Astrocyte (in vitro differentiated cells and primary cell): ENCODE data around the gene SBF2. TPM values are rescaled to one million over a fixed set of nuclear protein-coding genes. Genes with fewer than 3 reads are reported as not detected.
A peak's percentile ranks its signal among the peaks of the same experiment; 100 is the strongest.

Experiments
- DNase-seq: peaks from one replicate; pipeline ENCODE4 v3.0.0-alpha.2; 2010; ENCODE audit warnings: low read depth
- FAIRE-seq: peaks from 2 replicates; lab custom pipeline; 2011; peaks lifted over from hg19 to GRCh38; lab: Jason Lieb, UNC
- H2AFZ ChIP-seq: 2 replicates; pipeline ENCODE4 v1.6.0; 2012; ENCODE audit warnings: low read depth, low read length, inconsistent platforms
- H3K27ac ChIP-seq: 2 replicates; pipeline ENCODE4 v1.5.1; 2011; ENCODE audit warnings: low read depth, low read length, inconsistent platforms
- H3K27me3 ChIP-seq: 2 replicates; pipeline ENCODE4 v1.6.0; 2011; ENCODE audit warnings: low read length, inconsistent platforms; ENCODE audit not compliant: insufficient read depth
- H3K36me3 ChIP-seq: 2 replicates; pipeline ENCODE4 v1.5.1; 2011; ENCODE audit warnings: low read length, inconsistent platforms; ENCODE audit not compliant: insufficient read depth
- H3K4me1 ChIP-seq: 2 replicates; pipeline ENCODE4 v1.5.1; 2011; ENCODE audit warnings: low read length, inconsistent platforms; ENCODE audit not compliant: insufficient read depth
- H3K4me2 ChIP-seq: 2 replicates; pipeline ENCODE4 v1.6.0; 2012; ENCODE audit warnings: low read length, inconsistent platforms
- H3K4me3 ChIP-seq: 2 replicates; pipeline ENCODE4 v1.5.1; 2011; ENCODE audit warnings: low read depth, mild to moderate bottlenecking, low read length, inconsistent platforms; ENCODE audit not compliant: insufficient read depth
- H3K79me2 ChIP-seq: 2 replicates; pipeline ENCODE4 v1.6.0; 2012; ENCODE audit warnings: mild to moderate bottlenecking, low read length, inconsistent platforms; ENCODE audit not compliant: insufficient read depth
- H3K9ac ChIP-seq: 2 replicates; pipeline ENCODE4 v1.6.0; 2012; ENCODE audit warnings: mild to moderate bottlenecking, low read length, inconsistent platforms
- H3K9me3 ChIP-seq: 2 replicates; pipeline ENCODE4 v1.5.1; 2012; ENCODE audit warnings: low read depth, mild to moderate bottlenecking, low read length, inconsistent platforms; ENCODE audit not compliant: insufficient read depth
- H4K20me1 ChIP-seq: 2 replicates; pipeline ENCODE4 v1.6.0; 2012; ENCODE audit warnings: low read length, inconsistent platforms; ENCODE audit not compliant: insufficient read depth
- H3K27ac Mint-ChIP-seq: one replicate; pipeline ENCODE4 v1.8.0; 2021; ENCODE audit warnings: mild to moderate bottlenecking, mixed read lengths; ENCODE audit not compliant: unreplicated experiment
- H3K27me3 Mint-ChIP-seq: one replicate; pipeline ENCODE4 v1.8.0; 2021; ENCODE audit warnings: low read depth, mixed read lengths; ENCODE audit not compliant: unreplicated experiment
- H3K36me3 Mint-ChIP-seq: one replicate; pipeline ENCODE4 v1.8.0; 2021; ENCODE audit warnings: low read depth, mixed read lengths; ENCODE audit not compliant: unreplicated experiment
- H3K4me1 Mint-ChIP-seq: one replicate; pipeline ENCODE4 v1.8.0; 2021; ENCODE audit warnings: low read depth, mixed read lengths; ENCODE audit not compliant: unreplicated experiment
- H3K4me3 Mint-ChIP-seq: one replicate; pipeline ENCODE4 v1.8.0; 2021; ENCODE audit warnings: mild to moderate bottlenecking, moderate library complexity, mixed read lengths; ENCODE audit not compliant: unreplicated experiment
- H3K9me3 Mint-ChIP-seq: one replicate; pipeline ENCODE4 v1.8.0; 2021; ENCODE audit warnings: mild to moderate bottlenecking, mixed read lengths; ENCODE audit not compliant: unreplicated experiment
- EZH2 ChIP-seq: IDR thresholded peaks from 2 replicates; pipeline ENCODE4 v1.6.1; 2012; ENCODE audit warnings: mild to moderate bottlenecking, low read length, inconsistent platforms; ENCODE audit not compliant: insufficient read depth
- total RNA-seq: library from RNA; stranded (reverse); gene quantifications from 2 replicates; pipeline ENCODE4 v1.2.1, GENCODE V29; 2021
- TF ChIP-seq, protein P1 (sequence below): IDR thresholded peaks from 2 replicates; pipeline ENCODE4 v1.5.1; 2011; ENCODE audit warnings: low read depth, mild to moderate bottlenecking, inconsistent platforms, low read length, moderate library complexity; ENCODE audit not compliant: insufficient read depth

SBF2 gene
- total RNA-seq, 1 donor from 2014 or later = 50.0 TPM

DNA sequence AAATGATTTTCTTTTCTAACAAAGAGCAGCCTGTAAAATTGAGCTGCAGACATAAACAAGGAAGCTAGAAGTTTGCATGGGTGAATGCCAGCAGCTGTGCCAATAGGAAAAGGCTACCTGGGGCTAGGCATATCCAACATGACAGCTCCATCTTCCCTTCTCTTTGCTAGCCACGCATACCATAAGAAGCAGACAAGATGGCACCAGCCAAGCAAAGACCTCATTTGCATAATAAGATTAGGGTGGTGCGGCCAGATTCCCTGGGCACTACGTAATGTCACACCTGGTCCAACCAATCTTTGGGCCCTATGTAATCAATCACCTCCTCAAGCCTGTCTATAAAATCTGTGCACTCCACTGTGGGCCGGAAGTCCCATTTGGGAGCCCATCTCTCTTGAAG is 521.8 kb downstream of the SBF2 start:
- H3K27ac ChIP-seq = no peak overlapping the region
- no peak overlapping the region for H2AFZ ChIP-seq
- Mint-ChIP-seq H3K9me3 (no peaks in the 10 kb centered on the region), H3K36me3 (peaks cover 17% of the 10 kb centered on the region), H3K4me3 (no peak overlapping the region), H3K27ac (no peak overlapping the region), H3K4me1 (peaks cover 8% of the 10 kb centered on the region), H3K27me3 (no peaks in the 10 kb centered on the region)
- H4K20me1 ChIP-seq = no peaks in the 10 kb centered on the region
- H3K9me3 ChIP-seq = no peaks in the 10 kb centered on the region
- no peak overlapping the region for H3K4me3 ChIP-seq
- H3K79me2 ChIP-seq = no peaks in the 10 kb centered on the region
- H3K9ac ChIP-seq = no peak overlapping the region
- DNase-seq (no peak), FAIRE-seq (no peak)
- peaks cover 15% of the 10 kb centered on the region for H3K4me1 ChIP-seq
- no peak for TF ChIP-seq EZH2
- TF ChIP-seq, protein P1, sequence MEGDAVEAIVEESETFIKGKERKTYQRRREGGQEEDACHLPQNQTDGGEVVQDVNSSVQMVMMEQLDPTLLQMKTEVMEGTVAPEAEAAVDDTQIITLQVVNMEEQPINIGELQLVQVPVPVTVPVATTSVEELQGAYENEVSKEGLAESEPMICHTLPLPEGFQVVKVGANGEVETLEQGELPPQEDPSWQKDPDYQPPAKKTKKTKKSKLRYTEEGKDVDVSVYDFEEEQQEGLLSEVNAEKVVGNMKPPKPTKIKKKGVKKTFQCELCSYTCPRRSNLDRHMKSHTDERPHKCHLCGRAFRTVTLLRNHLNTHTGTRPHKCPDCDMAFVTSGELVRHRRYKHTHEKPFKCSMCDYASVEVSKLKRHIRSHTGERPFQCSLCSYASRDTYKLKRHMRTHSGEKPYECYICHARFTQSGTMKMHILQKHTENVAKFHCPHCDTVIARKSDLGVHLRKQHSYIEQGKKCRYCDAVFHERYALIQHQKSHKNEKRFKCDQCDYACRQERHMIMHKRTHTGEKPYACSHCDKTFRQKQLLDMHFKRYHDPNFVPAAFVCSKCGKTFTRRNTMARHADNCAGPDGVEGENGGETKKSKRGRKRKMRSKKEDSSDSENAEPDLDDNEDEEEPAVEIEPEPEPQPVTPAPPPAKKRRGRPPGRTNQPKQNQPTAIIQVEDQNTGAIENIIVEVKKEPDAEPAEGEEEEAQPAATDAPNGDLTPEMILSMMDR = no peak
- no peaks in the 10 kb centered on the region for H3K27me3 ChIP-seq
- no peak overlapping the region for H3K4me2 ChIP-seq
- no peaks in the 10 kb centered on the region for H3K36me3 ChIP-seq

DNA sequence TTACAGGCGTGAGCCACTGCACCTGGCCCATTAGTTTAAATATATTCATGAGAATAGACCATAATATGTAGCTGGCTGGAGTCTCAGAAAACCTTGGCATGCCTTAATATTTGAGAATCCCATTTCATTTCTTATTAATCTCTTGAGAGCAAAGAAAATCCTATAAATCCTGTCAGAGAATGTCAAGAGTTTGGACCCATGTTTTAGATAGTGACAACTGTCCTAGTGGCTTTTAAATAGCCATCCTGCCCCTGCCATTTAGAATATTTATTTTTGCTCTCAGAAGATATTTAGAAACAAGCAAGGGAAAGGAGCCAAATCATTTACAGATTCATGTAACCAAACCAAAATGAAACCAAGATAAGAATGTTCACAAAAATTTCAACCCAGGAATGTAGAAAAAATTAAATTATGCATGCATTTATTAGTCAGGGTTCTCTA is 522.9 kb downstream of the SBF2 start:
- Histone ChIP-seq H3K36me3 (no peaks in the 10 kb centered on the region), H3K27me3 (no peaks in the 10 kb centered on the region), H3K4me3 (no peak overlapping the region), H4K20me1 (no peaks in the 10 kb centered on the region), H3K4me2 (no peak overlapping the region), H3K27ac (no peak overlapping the region), H2AFZ (no peak overlapping the region), H3K79me2 (no peaks in the 10 kb centered on the region), H3K9ac (no peak overlapping the region), H3K9me3 (no peaks in the 10 kb centered on the region), H3K4me1 (peaks cover 18% of the 10 kb centered on the region)
- no peak overlapping the region for H3K27ac Mint-ChIP-seq
- H3K9me3 Mint-ChIP-seq = no peaks in the 10 kb centered on the region
- H3K4me3 Mint-ChIP-seq = no peak overlapping the region
- peaks cover 13% of the 10 kb centered on the region for H3K36me3 Mint-ChIP-seq
- peak; percentile 27 for DNase-seq
- no peak for TF ChIP-seq EZH2
- TF ChIP-seq, protein P1 = no peak
- H3K4me1 Mint-ChIP-seq = peaks cover 16% of the 10 kb centered on the region
- FAIRE-seq = no peak
- H3K27me3 Mint-ChIP-seq = no peaks in the 10 kb centered on the region

DNA sequence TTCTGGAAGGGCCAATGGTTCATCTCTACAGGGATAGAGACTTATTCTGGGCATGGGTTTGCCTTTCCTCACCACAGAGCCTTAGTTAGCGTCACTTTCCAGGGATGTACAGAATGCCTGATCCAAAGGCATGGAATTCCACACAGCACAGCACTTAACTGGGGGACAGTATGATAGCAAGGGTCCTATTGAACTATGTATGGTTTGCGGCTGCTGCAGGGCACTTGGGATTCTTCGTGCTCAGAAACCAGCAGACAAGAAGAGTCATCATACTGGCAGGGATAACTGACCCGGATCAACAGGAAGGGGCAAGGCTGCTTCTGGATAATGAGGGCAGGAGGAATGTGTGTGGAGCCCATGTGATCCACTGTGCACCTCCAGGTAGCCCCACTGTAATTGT is 524.4 kb downstream of the SBF2 start:
- Histone ChIP-seq H4K20me1 (no peaks in the 10 kb centered on the region), H3K4me2 (no peak overlapping the region), H3K9ac (no peak overlapping the region), H3K4me1 (peaks cover 22% of the 10 kb centered on the region), H3K9me3 (no peaks in the 10 kb centered on the region), H2AFZ (no peak overlapping the region), H3K4me3 (no peak overlapping the region), H3K27ac (no peak overlapping the region), H3K79me2 (no peaks in the 10 kb centered on the region), H3K36me3 (no peaks in the 10 kb centered on the region), H3K27me3 (no peaks in the 10 kb centered on the region)
- Mint-ChIP-seq H3K27ac (no peak overlapping the region), H3K36me3 (peaks cover 13% of the 10 kb centered on the region), H3K4me3 (no peak overlapping the region), H3K4me1 (peaks cover 24% of the 10 kb centered on the region), H3K27me3 (no peaks in the 10 kb centered on the region), H3K9me3 (no peaks in the 10 kb centered on the region)
- TF ChIP-seq, protein P1 = no peak
- no peak for TF ChIP-seq EZH2
- FAIRE-seq (no peak), DNase-seq (no peak)
